Thoracic aorta endothelial cell (primary cell): Measurements from ENCODE around the gene CYGB. TPM values are rescaled to one million over a fixed set of nuclear protein-coding genes. Genes with fewer than 3 reads are reported as not detected.
A peak's percentile ranks its signal among the peaks of the same experiment; 100 is the strongest.

Experiments
- small RNA-seq: library from RNA; depleted of rRNA; stranded (forward); fragments of <200 nt; gene quantifications from one replicate; pipeline ENCODE3, GENCODE V24; 2012
- total RNA-seq: library from RNA; depleted of rRNA; stranded (reverse); fragments of >200 nt; gene quantifications from 2 replicates; pipeline ENCODE4 v1.2.3, GENCODE V29; 2012

The CYGB gene
- 0.29 and 0.66 TPM in 2 replicates for total RNA-seq

DNA sequence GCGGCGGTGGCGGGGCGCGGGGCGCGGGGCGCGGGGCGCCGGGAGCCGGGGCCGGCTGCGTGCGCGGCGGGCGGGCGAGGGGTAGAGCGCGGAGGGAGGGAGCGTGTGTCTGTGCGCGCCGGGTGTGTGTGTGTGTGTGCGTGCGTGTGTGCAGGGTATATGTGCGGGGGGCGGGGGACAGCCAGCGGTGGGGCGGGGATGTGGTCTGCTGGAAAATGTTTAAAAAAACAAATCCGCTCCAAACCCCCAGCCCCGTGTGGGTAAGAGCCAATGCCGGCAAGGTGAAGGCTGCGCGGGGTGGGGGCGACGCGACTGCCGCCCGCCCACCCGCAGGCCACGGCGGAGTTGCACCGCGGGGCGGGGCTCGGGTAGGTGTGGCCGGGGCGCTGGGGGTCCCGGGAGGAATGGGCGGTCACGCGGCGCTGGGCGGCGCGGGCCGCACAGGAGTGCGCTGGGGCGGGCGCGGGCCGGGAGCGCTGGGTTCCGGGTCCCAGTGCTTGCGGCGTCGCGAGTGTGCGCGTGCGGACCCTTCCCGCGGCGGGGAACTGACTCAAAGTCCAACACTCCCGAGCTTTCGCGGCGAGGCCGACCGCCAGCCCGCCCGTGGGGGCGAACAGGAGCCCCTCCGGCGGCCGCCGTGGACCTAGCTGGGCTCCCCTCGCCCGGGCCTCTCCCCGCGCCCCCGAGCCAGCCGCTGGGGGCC is at the start of gene CYGB:
TSS of gene CYGB (minus strand) at position 132 of the 703 bp plus-strand sequence. CDS start 167 bp downstream, outside the sequence.

GRCh38 chr17:76585649-76586593 is 48.4 kb upstream of the CYGB start, which contains the start of gene ST6GALNAC2:
Gene ST6GALNAC2 (minus strand): TSS chr17:76585860. CDS start chr17:76585808, 52 bp downstream.

DNA sequence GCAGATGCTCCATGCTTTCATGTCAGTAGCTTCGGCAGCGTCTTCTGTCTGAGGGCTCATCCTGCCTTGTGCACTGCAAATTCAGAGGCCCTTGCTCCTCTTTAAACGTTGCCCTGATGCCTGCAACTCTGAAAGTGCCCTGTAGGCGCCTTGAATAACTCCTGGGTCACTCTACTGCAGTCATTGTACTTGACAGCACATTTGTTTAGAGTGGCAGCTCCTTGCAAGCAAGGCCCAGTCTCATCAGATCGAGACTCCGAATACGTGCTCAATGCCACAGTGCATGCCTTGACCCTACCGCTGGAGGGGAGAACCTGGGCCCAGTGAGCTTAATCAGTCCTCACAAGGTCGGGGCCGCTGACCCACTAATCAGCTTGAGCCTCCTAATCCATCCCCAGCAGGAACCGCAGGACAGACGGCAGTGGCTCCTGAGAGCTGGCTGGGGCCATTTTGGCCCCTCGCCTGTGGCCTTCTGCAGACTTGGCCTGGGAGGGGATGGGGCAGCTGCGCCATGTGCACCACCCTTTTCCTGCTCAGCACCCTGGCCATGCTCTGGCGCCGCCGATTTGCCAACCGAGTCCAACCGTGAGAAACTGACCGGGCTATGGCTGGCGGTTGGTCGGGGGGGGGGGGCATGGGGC is 2.2 kb upstream of the CYGB start, which contains the start of gene PRCD:
TSS of gene PRCD (plus strand) at position 414 of the 641 bp plus-strand sequence. CDS start at position 512, 98 bp downstream.

DNA sequence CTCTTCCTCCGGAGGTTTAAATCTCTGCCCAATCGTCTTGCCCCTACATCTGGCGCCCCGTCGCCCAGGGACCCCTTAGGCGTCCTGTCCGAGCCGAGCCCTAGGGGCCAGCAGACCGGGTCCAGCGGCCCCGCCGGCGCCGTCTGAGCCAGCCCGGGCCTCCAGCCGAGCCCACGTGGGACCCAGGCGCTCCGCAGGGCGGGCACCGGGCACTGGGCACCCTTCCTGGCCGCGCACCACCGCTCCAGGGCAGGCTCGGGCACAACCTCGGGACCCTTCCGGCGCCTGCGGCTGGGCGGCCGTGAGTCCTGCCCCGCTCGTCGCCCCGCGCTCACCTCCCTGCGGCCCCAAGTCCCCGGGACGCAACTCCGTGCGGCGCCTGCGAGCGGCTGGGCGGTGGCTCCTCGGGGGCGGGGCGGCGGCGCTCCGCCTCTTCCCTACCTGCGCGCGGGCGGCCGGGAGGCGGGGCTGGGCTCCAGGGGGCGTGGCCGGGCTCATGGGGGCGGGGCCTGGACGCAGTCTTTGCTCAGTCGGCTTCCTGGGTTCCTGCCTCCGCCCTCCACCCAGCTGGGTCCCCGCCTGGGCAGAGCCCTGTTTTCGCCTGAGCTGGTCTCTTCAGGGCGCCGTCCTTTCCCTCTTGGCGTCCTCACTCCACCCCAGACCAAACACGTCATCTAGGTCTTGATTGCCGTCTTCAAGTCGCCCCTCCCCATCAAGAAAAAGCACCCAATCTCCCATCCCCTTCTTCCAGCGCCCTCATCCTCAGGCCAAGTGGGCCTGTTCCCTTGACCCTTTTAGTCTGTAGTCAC is 36.3 kb downstream of the CYGB start, which contains the start of gene RHBDF2:
TSS of gene RHBDF2 (minus strand) at position 406 of the 809 bp plus-strand sequence. CDS start 19,899 bp downstream, outside the sequence.

Small RNA genes within 50 kb of the gene (small RNA-seq; reads per million reads assigned to genes)
- gene SNORD1A (not detected), gene SNORD1B (709 reads per million, percentile 99 among the genes with 10 or more reads in this experiment)

Other genes starting within 250 kb of the CYGB start
- gene QRICH2, start 229.4 kb downstream of the CYGB start, total RNA-seq = 2.6 and 2.7 TPM in 2 replicates
- 81.1 and 81.4 TPM in 2 replicates for gene PRPSAP1, start 183.8 kb downstream of the CYGB start, total RNA-seq
- gene SPHK1, start 153.1 kb downstream of the CYGB start, total RNA-seq = 96.0 and 131 TPM in 2 replicates
- 29.4 and 34.3 TPM in 2 replicates for gene UBE2O, start 84.6 kb downstream of the CYGB start, total RNA-seq
- gene AANAT, start 70.1 kb downstream of the CYGB start, total RNA-seq = not detected in 2 replicates
- 23.0 and 26.4 TPM in 2 replicates for gene RHBDF2, start 36.3 kb downstream of the CYGB start, total RNA-seq
- gene PRCD, start 2.3 kb upstream of the CYGB start, total RNA-seq = 0.27 and 0.65 TPM in 2 replicates
- gene ST6GALNAC2, start 48.2 kb upstream of the CYGB start, total RNA-seq = 0.22 and 0.27 TPM in 2 replicates
- not detected in 2 replicates for gene ST6GALNAC1, start 106.0 kb upstream of the CYGB start, total RNA-seq
- 88.2 and 90.5 TPM in 2 replicates for gene MXRA7, start 173.3 kb upstream of the CYGB start, total RNA-seq
- 21.5 and 21.8 TPM in 2 replicates for gene JMJD6, start 188.9 kb upstream of the CYGB start, total RNA-seq
- 21.3 and 25.4 TPM in 2 replicates for gene METTL23, start 189.1 kb upstream of the CYGB start, total RNA-seq
- 302 and 338 TPM in 2 replicates for gene SRSF2, start 199.6 kb upstream of the CYGB start, total RNA-seq
- 33.5 and 34.0 TPM in 2 replicates for gene MFSD11, start 200.4 kb upstream of the CYGB start, total RNA-seq